GM23338 (cell line): ENCODE results near the gene CDH4. TPM values are rescaled to one million over a fixed set of nuclear protein-coding genes. Genes with fewer than 3 reads are reported as not detected.

ENCODE experiments used
- ATAC-seq: fragments of 200-7000 bp; cut with Tn5 transposase; 3 replicates; pipeline ENCODE4 v1.9.1; 2020
- DNase-seq: peaks from one replicate; pipeline ENCODE4 v3.0.0-alpha.2; 2015; ENCODE audit warnings: low spot score
- H2AFZ ChIP-seq: fragments of 200-600 bp; sonication (generic); 2 replicates; pipeline ENCODE4 v1.8.0; 2016; ENCODE audit warnings: antibody characterized with exemption, mild to moderate bottlenecking, moderate library complexity
- H3F3A ChIP-seq: fragments of 200-600 bp; sonication (generic); replicated peaks from 2 replicates; pipeline ENCODE4 v1.8.0; 2017; ENCODE audit warnings: antibody characterized with exemption, mixed run types, low read depth
- H3K27ac ChIP-seq: fragments of 200-600 bp; sonication (generic); 2 replicates; pipeline ENCODE4 v1.6.1; 2016; ENCODE audit warnings: low read depth
- H3K27me3 ChIP-seq: fragments of 200-600 bp; sonication (generic); 2 replicates; pipeline ENCODE4 v1.8.0; 2016; ENCODE audit warnings: mild to moderate bottlenecking, mixed run types, moderate library complexity; ENCODE audit not compliant: insufficient read depth
- H3K36me3 ChIP-seq: fragments of 200-600 bp; sonication (generic); 2 replicates; pipeline ENCODE4 v1.8.0; 2016; ENCODE audit warnings: mild to moderate bottlenecking; ENCODE audit not compliant: insufficient read depth
- H3K4me1 ChIP-seq: fragments of 200-600 bp; sonication (generic); 2 replicates; pipeline ENCODE4 v1.8.0; 2016; ENCODE audit warnings: mild to moderate bottlenecking, moderate library complexity; ENCODE audit not compliant: insufficient read depth
- H3K4me2 ChIP-seq: fragments of 200-600 bp; sonication (generic); 2 replicates; pipeline ENCODE4 v1.7.1; 2017; ENCODE audit warnings: mixed run types
- H3K4me3 ChIP-seq: fragments of 200-600 bp; sonication (generic); 2 replicates; pipeline ENCODE4 v1.6.1; 2016; ENCODE audit warnings: mixed run types
- H3K79me2 ChIP-seq: fragments of 200-600 bp; sonication (generic); replicated peaks from 2 replicates; pipeline ENCODE4 v1.8.0; 2017; ENCODE audit warnings: mild to moderate bottlenecking; ENCODE audit not compliant: insufficient read depth
- H3K9me2 ChIP-seq: fragments of 200-600 bp; sonication (generic); 2 replicates; pipeline ENCODE4 v1.8.0; 2017; ENCODE audit not compliant: insufficient read depth
- H4K20me1 ChIP-seq: fragments of 200-600 bp; sonication (generic); replicated peaks from 2 replicates; pipeline ENCODE4 v1.8.0; 2017; ENCODE audit warnings: mild to moderate bottlenecking; ENCODE audit not compliant: insufficient read depth
- H3K27ac Mint-ChIP-seq: 2 replicates; pipeline ENCODE4 v1.8.0; 2020; ENCODE audit warnings: inconsistent platforms, mild to moderate bottlenecking, moderate library complexity, mixed read lengths
- H3K27me3 Mint-ChIP-seq: 3 replicates; pipeline ENCODE4 v1.8.0; 2022; ENCODE audit warnings: low read depth, mild to moderate bottlenecking, moderate library complexity, mixed read lengths, inconsistent platforms; ENCODE audit not compliant: insufficient read depth, poor library complexity
- H3K36me3 Mint-ChIP-seq: 3 replicates; pipeline ENCODE4 v1.8.0; 2021; ENCODE audit warnings: low read depth, mild to moderate bottlenecking, inconsistent platforms, moderate library complexity, mixed read lengths
- H3K4me1 Mint-ChIP-seq: 3 replicates; pipeline ENCODE4 v1.8.0; 2020; ENCODE audit warnings: mild to moderate bottlenecking, inconsistent platforms, mixed read lengths
- H3K4me3 Mint-ChIP-seq: 3 replicates; pipeline ENCODE4 v1.8.0; 2021; ENCODE audit warnings: moderate library complexity, mild to moderate bottlenecking, inconsistent platforms, mixed read lengths
- H3K9me3 Mint-ChIP-seq: 3 replicates; pipeline ENCODE4 v1.8.0; 2020; ENCODE audit warnings: moderate library complexity, mild to moderate bottlenecking, inconsistent platforms, mixed read lengths
- CREB1 ChIP-seq: fragments of 250-450 bp; sonication (Bioruptor Pico); IDR thresholded peaks from 2 replicates; pipeline ENCODE4 v1.5.0; 2020; ENCODE audit warnings: low read depth, mild to moderate bottlenecking, moderate library complexity
- CTCF ChIP-seq, 2 experiments: fragments of 200-600 bp in 1 of 2; sonication (generic) in 1 of 2; conservative IDR thresholded peaks; 2 replicates each; pipeline versions ENCODE4 v1.5.1 to v1.6.1; 2016 to 2017; ENCODE audit warnings: antibody characterized with exemption in 2 of 2, low read depth in 2 of 2, mild to moderate bottlenecking in 2 of 2, moderate library complexity in 1 of 2
- ETS1 ChIP-seq: IDR thresholded peaks from 2 replicates; pipeline ENCODE4 v1.6.1; 2016; ENCODE audit warnings: antibody characterized with exemption
- EZH2 ChIP-seq: fragments of 200-600 bp; sonication (generic); IDR thresholded peaks from one replicate; pipeline ENCODE4 v1.8.0; 2017; ENCODE audit warnings: antibody characterized with exemption, mild to moderate bottlenecking, low read depth; ENCODE audit not compliant: unreplicated experiment
- EZH2phosphoT487 ChIP-seq: fragments of 200-600 bp; sonication (generic); IDR thresholded peaks from one replicate; pipeline ENCODE4 v1.8.1; 2018; ENCODE audit warnings: antibody characterized with exemption; ENCODE audit not compliant: unreplicated experiment
- JUNB ChIP-seq: IDR thresholded peaks from one replicate; pipeline ENCODE4 v1.6.1; 2016; ENCODE audit warnings: antibody characterized with exemption; ENCODE audit not compliant: unreplicated experiment
- NANOG ChIP-seq: IDR thresholded peaks from 2 replicates; pipeline ENCODE4 v1.6.1; 2016; ENCODE audit warnings: antibody characterized with exemption, borderline replicate concordance
- POLR2AphosphoS5 ChIP-seq: IDR thresholded peaks from 2 replicates; pipeline ENCODE4 v1.6.1; 2016; ENCODE audit warnings: antibody characterized with exemption, low read depth
- REST ChIP-seq: IDR thresholded peaks from one replicate; pipeline ENCODE4 v1.6.1; 2018; ENCODE audit warnings: antibody characterized with exemption; ENCODE audit not compliant: unreplicated experiment
- STAT1 ChIP-seq: IDR thresholded peaks from one replicate; pipeline ENCODE4 v1.6.1; 2016; ENCODE audit warnings: antibody characterized with exemption; ENCODE audit not compliant: unreplicated experiment
- ZNF114 ChIP-seq: fragments of 250-450 bp; sonication (Bioruptor Pico); IDR thresholded peaks from 2 replicates; pipeline ENCODE4 v1.5.0; 2020; ENCODE audit warnings: mild to moderate bottlenecking, moderate library complexity
- ZNF331 ChIP-seq: fragments of 250-450 bp; sonication (Bioruptor Pico); IDR thresholded peaks from 2 replicates; pipeline ENCODE4 v1.5.0; 2020; ENCODE audit warnings: low read depth, mild to moderate bottlenecking, moderate library complexity
- ZNF462 ChIP-seq: fragments of 250-450 bp; sonication (Bioruptor Pico); IDR thresholded peaks from 2 replicates; pipeline ENCODE4 v1.5.0; 2020; ENCODE audit warnings: mild to moderate bottlenecking, moderate library complexity
- polyA plus RNA-seq: library from polyadenylated mRNA; unstranded; fragments of >200 nt; fragmentation: Nextera tagmentation; extraction: Ambion mirVana; gene quantifications from 2 replicates; pipeline ENCODE4 v1.2.1, GENCODE V29; 2016
- total RNA-seq: library from RNA; depleted of rRNA; stranded (reverse); fragments of >200 nt; shearing (Covaris generic); gene quantifications from 2 replicates; pipeline ENCODE4 v1.2.3, GENCODE V29; 2014

Gene CDH4
- total and polyA plus RNA-seq, 2 experiments from 2014 or later = 1.2 to 4.2 TPM

GRCh38 chr20:61657721-61658377, 405.8 kb downstream of the CDH4 start:
- H3K79me2 ChIP-seq = no peaks in the 10 kb centered on the region
- H3K4me3 Mint-ChIP-seq = no peak overlapping the region
- H3K4me1 ChIP-seq = no peaks in the 10 kb centered on the region
- DNase-seq = no peak
- peaks cover 2% of the 10 kb centered on the region; the same call in 1 of the 3 replicates for H3K4me1 Mint-ChIP-seq
- peak overlapping the region; percentile 54; the same call in 1 of the 2 replicates for H3K27ac Mint-ChIP-seq
- no peak for ATAC-seq
- H3F3A ChIP-seq = no peaks in the 10 kb centered on the region
- H3K36me3 Mint-ChIP-seq = peaks cover 5% of the 10 kb centered on the region; the same call in 1 of the 3 replicates
- H3K36me3 ChIP-seq = no peaks in the 10 kb centered on the region
- H4K20me1 ChIP-seq = no peaks in the 10 kb centered on the region
- H3K9me2 ChIP-seq = no peaks in the 10 kb centered on the region
- no peaks in the 10 kb centered on the region for H3K27me3 ChIP-seq
- TF ChIP-seq NANOG (no peak), ZNF331 (no peak), REST (no peak), ZNF114 (CRISPR knock-in tag) (no peak), CREB1 (CRISPR knock-in tag) (no peak), POLR2AphosphoS5 (no peak), ZNF462 (CRISPR knock-in tag) (no peak), CTCF (conservative IDR thresholded peaks at IDR 0.05; ENCODE audit: low read depth in 2 of 2) (no peak), STAT1 (no peak), JUNB (no peak), EZH2 (no peak), EZH2phosphoT487 (no peak), ETS1 (no peak)
- H3K27me3 Mint-ChIP-seq = peaks cover 27% of the 10 kb centered on the region
- H3K9me3 Mint-ChIP-seq = peaks cover 16% of the 10 kb centered on the region
- no peak overlapping the region for H3K4me3 ChIP-seq
- no peak overlapping the region for H3K4me2 ChIP-seq
- H2AFZ ChIP-seq = no peak overlapping the region
- H3K27ac ChIP-seq = no peak overlapping the region
